Tibial artery (tissue), 4 donors: ENCODE results near the gene GIN1.
"Not testable (repeated sequence)": the region's sequence is repeated elsewhere in the genome, so short reads cannot be mapped to it uniquely, and the experiment has no call there.

Source experiments
- DNase-seq, 2 donors: peaks; one replicate each; pipeline ENCODE4 v3.0.0-alpha.2; 2019
- H3K27ac ChIP-seq, 2 donors: fragments of 200-600 bp; sonication (generic) in 1 of 2; 1 replicate in 1 of 2; 2 replicates in 1 of 2; pipeline ENCODE4 v1.5.1; 2018 to 2019; ENCODE audit warnings: mild to moderate bottlenecking in 1 of 2
- H3K27me3 ChIP-seq, 2 donors: fragments of 200-600 bp; sonication (generic) in 1 of 2; one replicate each; pipeline versions ENCODE4 v1.5.1 to v1.6.0; 2016 to 2019
- H3K36me3 ChIP-seq, 3 donors: fragments of 200-600 bp; sonication (generic) in 2 of 3; one replicate each; pipeline ENCODE4 v1.5.1; 2016 to 2019; ENCODE audit warnings: mild to moderate bottlenecking in 2 of 3
- H3K4me1 ChIP-seq, 4 donors: fragments of 200-600 bp; sonication (generic) in 2 of 4; 1 replicate in 3 of 4; 2 replicates in 1 of 4; pipeline ENCODE4 v1.5.1; 2016 to 2019
- H3K4me3 ChIP-seq, 2 donors: fragments of 200-600 bp; sonication (generic) in 1 of 2; 1 replicate in 1 of 2; 2 replicates in 1 of 2; pipeline ENCODE4 v1.5.1; 2018 to 2019; ENCODE audit warnings: mild to moderate bottlenecking in 2 of 2
- H3K9me3 ChIP-seq, 3 donors: fragments of 200-600 bp; sonication (generic) in 1 of 3; one replicate each; pipeline ENCODE4 v1.5.1; 2016 to 2019
- CTCF ChIP-seq, 2 experiments: fragments of 200-600 bp in 1 of 2; fragments of 450-650 bp in 1 of 2; IDR thresholded peaks; one replicate each; pipeline ENCODE4 v1.5.1; 2017 to 2019; ENCODE audit warnings: antibody characterized with exemption in 2 of 2, mild to moderate bottlenecking in 1 of 2, moderate library complexity in 1 of 2
- intact Hi-C: fragments of 100-400 bp; cut with DNase I; formaldehyde crosslinking; loops from one replicate; pipeline ENCODE4 v1.15.0; 2023; ENCODE audit warnings: low total_unique reads

GIN1 gene

GRCh38 chr5:103086547-103086946 is 33.4 kb downstream of the GIN1 start:
- no peaks in the 10 kb centered on the region for H3K4me1 ChIP-seq
- DNase-seq = no peak
- intact Hi-C loops = no loop called here

GRCh38 chr5:103079796-103080195 is 40.1 kb downstream of the GIN1 start:
- intact Hi-C loops = no loop called here
- H3K4me1 ChIP-seq = no peaks in the 10 kb centered on the region
- no peak for DNase-seq
- H3K27me3 ChIP-seq = no peaks in the 10 kb centered on the region
- no peak overlapping the region for H3K4me3 ChIP-seq
- peaks cover 4 to 5% (median 4%) of the 10 kb centered on the region in 3 donors for H3K36me3 ChIP-seq
- no peak for TF ChIP-seq CTCF (IDR thresholded peaks at IDR 0.05)
- no peak overlapping the region for H3K27ac ChIP-seq
- H3K9me3 ChIP-seq = peaks cover 6 to 96% (median 68%) of the 10 kb centered on the region in 3 donors

More at GRCh38 chr5:103086547-103086946, 33.4 kb downstream of the GIN1 start:
- Histone ChIP-seq H3K9me3 (peaks cover 0 to 49% (median 16%) of the 10 kb centered on the region in 3 donors), H3K36me3 (peaks cover 49 to 59% (median 49%) of the 10 kb centered on the region in 3 donors), H3K27me3 (no peaks in the 10 kb centered on the region), H3K4me3 (no peak overlapping the region), H3K27ac (no peak overlapping the region)
- no peak for TF ChIP-seq CTCF (IDR thresholded peaks at IDR 0.05)

- intact Hi-C loops = no loop called here
- H3K9me3 ChIP-seq = peaks cover 3 to 61% (median 54%) of the 10 kb centered on the region in 3 donors
Observed at GRCh38 chr5:103075442-103075841, 44.5 kb downstream of the GIN1 start.

GRCh38 chr5:103073500-103073899 is 46.4 kb downstream of the GIN1 start:
- H3K4me3 ChIP-seq, H3K36me3 ChIP-seq, intact Hi-C loops, DNase-seq, H3K27ac ChIP-seq, H3K4me1 ChIP-seq, H3K27me3 ChIP-seq: not testable (repeated sequence)
- H3K9me3 ChIP-seq = peaks cover 0 to 47% (median 36%) of the 10 kb centered on the region in 3 donors

More at GRCh38 chr5:103075442-103075841, 44.5 kb downstream of the GIN1 start:
- H3K27me3 ChIP-seq = no peaks in the 10 kb centered on the region
- no peak overlapping the region for H3K27ac ChIP-seq
- H3K4me3 ChIP-seq = no peak overlapping the region
- no peak for TF ChIP-seq CTCF (IDR thresholded peaks at IDR 0.05)
- no peaks in the 10 kb centered on the region for H3K4me1 ChIP-seq
- no peak for DNase-seq
- H3K36me3 ChIP-seq = no peaks in the 10 kb centered on the region

GRCh38 chr5:103066326-103066725 is 53.6 kb downstream of the GIN1 start:
- no peak overlapping the region for H3K27ac ChIP-seq
- no peaks in the 10 kb centered on the region for H3K9me3 ChIP-seq
- no peaks in the 10 kb centered on the region for H3K36me3 ChIP-seq
- intact Hi-C loops = no loop called here
- no peaks in the 10 kb centered on the region for H3K4me1 ChIP-seq
- no peak for DNase-seq
- no peaks in the 10 kb centered on the region for H3K27me3 ChIP-seq
- TF ChIP-seq CTCF (IDR thresholded peaks at IDR 0.05) = no peak
- H3K4me3 ChIP-seq = no peak overlapping the region

GRCh38 chr5:103060424-103060954 is 59.4 kb downstream of the GIN1 start:
- no peaks in the 10 kb centered on the region for H3K9me3 ChIP-seq
- no peak for TF ChIP-seq CTCF (IDR thresholded peaks at IDR 0.05)
- intact Hi-C loops = no loop called here
- H3K36me3 ChIP-seq = no peaks in the 10 kb centered on the region
- DNase-seq = no peak
- H3K4me1 ChIP-seq = no peaks in the 10 kb centered on the region
- no peak overlapping the region for H3K27ac ChIP-seq
- H3K27me3 ChIP-seq = no peaks in the 10 kb centered on the region
- no peak overlapping the region for H3K4me3 ChIP-seq
